Pericardium fibroblast (primary cell): ENCODE data around the gene MBNL2. TPM values are rescaled to one million over a fixed set of nuclear protein-coding genes. Genes with fewer than 3 reads are reported as not detected.

Source experiments
- total RNA-seq: library from RNA; depleted of rRNA; stranded (reverse); fragments of >200 nt; gene quantifications from 2 replicates; pipeline ENCODE4 v1.2.3, GENCODE V29; 2015

MBNL2 gene
- total RNA-seq = 73.9 and 77.7 TPM in 2 replicates

GRCh38 chr13:97221989-97222700 lies at the start of gene MBNL2:
TSS of gene MBNL2 (plus strand) at chr13:97222333. CDS start at chr13:97276236, 53,903 bp downstream.

DNA sequence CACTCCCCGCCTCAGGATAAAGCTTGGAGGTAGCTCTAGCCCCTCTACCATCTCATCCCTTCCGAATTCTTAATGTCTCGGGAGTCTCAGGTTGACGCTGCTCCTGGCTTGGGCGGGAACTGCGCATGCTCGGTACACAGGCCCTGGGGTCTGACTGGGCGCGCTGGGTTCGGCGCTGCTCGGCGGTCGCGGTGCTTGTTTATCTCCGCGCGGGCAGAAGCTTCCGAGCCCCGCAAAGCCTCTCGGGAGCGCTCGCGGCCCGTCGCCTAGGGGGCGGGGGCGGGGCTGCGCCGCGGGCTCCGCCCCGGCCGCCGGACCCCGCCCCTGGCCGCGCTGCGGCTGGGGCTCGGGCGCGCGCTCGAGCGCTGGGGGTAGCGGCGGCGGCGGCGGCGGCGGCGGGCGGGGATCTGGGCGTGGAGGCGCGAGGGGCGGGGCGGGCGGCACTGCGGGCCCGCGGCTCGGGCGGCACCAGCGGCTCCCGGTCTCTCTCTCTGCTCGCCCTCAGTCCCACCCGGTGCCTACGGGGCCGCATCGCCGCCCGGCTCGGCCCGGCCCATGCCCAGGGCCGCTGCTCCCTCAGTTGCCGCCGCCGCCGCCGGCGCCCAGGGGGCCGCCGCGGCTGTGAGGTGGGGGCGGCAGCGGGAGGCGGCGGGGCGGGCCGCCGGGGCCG lies 211.7 kb downstream of the MBNL2 start, which contains the start of gene RAP2A:
Gene RAP2A, plus strand, starts transcription at position 443 of the 670 bp plus-strand sequence. CDS start 302 bp downstream, outside the sequence.

Other genes starting within 250 kb of the MBNL2 start
- gene OXGR1, start 227.9 kb upstream of the MBNL2 start, total RNA-seq = not detected in 2 replicates
- 26.8 and 43.9 TPM in 2 replicates for gene RAP2A, start 211.8 kb downstream of the MBNL2 start, total RNA-seq